HG03521 (cell line): ENCODE measurements around the gene RHOJ.
"Not testable (repeated sequence)": the region's sequence is repeated elsewhere in the genome, so short reads cannot be mapped to it uniquely, and the experiment has no call there.

ENCODE experiments used
- ATAC-seq: cut with Tn5 transposase; IDR thresholded peaks from one replicate; pipeline ENCODE4 v1.9.1; 2021; ENCODE audit warnings: mild to moderate bottlenecking, moderate library complexity; ENCODE audit not compliant: unreplicated experiment

RHOJ gene

GRCh38 chr14:63266106-63266505 is 61.9 kb downstream of the RHOJ start:
- no peak for ATAC-seq

GRCh38 chr14:63267171-63267570 is 62.9 kb downstream of the RHOJ start:
- no peak for ATAC-seq

GRCh38 chr14:63268771-63269170 is 64.5 kb downstream of the RHOJ start:
- ATAC-seq, result no peak

GRCh38 chr14:63269561-63270225 is 65.5 kb downstream of the RHOJ start:
- ATAC-seq, result no peak

- ATAC-seq, result no peak
Observed at GRCh38 chr14:63273129-63273528, 68.9 kb downstream of the RHOJ start.

GRCh38 chr14:63273717-63274655 is 69.7 kb downstream of the RHOJ start:
- ATAC-seq, result no peak

- ATAC-seq, result no peak
Observed at GRCh38 chr14:63275611-63276010, 71.4 kb downstream of the RHOJ start.

- no peak for ATAC-seq
Observed at GRCh38 chr14:63276016-63276415, 71.8 kb downstream of the RHOJ start.

GRCh38 chr14:63276492-63277342 is 72.5 kb downstream of the RHOJ start:
- ATAC-seq, result no peak

GRCh38 chr14:63277591-63278183 is 73.4 kb downstream of the RHOJ start:
- ATAC-seq, result no peak

GRCh38 chr14:63279933-63280332 is 75.7 kb downstream of the RHOJ start:
- not testable (repeated sequence) for ATAC-seq

GRCh38 chr14:63282997-63283883 is 79.0 kb downstream of the RHOJ start:
- ATAC-seq, result no peak

- no peak for ATAC-seq
Observed at GRCh38 chr14:63283884-63284248, 79.6 kb downstream of the RHOJ start.

GRCh38 chr14:63286071-63286470 is 81.8 kb downstream of the RHOJ start:
- no peak for ATAC-seq

- ATAC-seq, result no peak
Observed at GRCh38 chr14:63287666-63288483, 83.6 kb downstream of the RHOJ start.

- ATAC-seq, result no peak
Observed at GRCh38 chr14:63288853-63289252, 84.6 kb downstream of the RHOJ start.

GRCh38 chr14:63290741-63291430 is 86.6 kb downstream of the RHOJ start:
- no peak for ATAC-seq

GRCh38 chr14:63292805-63293204 is 88.6 kb downstream of the RHOJ start:
- no peak for ATAC-seq
